RPMI7951 (cell line): ENCODE data around the gene KRT79. TPM values are rescaled to one million over a fixed set of nuclear protein-coding genes. Genes with fewer than 3 reads are reported as not detected.

Experiments used
- DNase-seq: peaks from one replicate; pipeline ENCODE4 v3.0.0-alpha.2; 2012; ENCODE audit warnings: low read depth
- total RNA-seq: library from RNA; depleted of rRNA; stranded (reverse); fragments of >200 nt; shearing (Covaris generic); gene quantifications from 2 replicates; pipeline ENCODE4 v1.2.3, GENCODE V29; 2014

KRT79 gene
- total RNA-seq, 1 experiment from 2014 or later = 4.8 TPM

DNA sequence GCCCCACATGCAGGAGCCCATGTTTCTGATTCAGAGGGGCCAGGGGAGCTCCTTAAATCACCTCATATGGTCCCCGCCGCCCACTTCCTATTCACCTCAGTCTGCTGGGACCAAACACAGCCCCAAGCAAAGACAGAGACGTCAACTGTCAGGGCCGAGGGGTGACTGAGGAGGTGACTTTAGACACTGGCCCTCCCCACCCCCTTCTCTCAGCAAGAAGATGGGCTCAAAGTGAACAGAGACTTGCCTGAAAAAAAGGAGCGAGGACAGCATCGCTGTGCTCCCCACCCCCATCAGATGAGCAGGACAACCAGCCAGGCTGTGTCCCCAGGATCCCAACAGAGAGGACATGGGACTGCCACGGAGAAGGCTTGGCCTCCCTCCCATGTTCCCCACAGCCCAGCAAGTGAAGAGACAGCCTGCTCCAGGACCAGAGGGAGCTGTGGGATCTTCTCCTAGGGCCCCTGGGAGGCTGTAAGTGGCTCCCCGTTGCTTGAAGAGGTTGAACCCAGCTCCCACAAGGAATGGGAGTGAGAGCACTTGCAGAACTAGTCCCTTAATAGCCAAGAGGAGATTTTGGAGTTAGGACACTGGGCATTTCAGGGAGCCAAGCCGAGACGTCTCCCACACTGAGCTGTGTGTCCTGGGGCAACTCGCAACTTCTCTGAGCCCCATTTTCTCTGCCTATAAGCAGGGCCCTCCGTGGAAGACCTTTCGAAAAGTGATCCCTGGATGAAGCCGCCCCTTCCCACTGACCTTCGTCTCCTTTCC lies 1.3 kb upstream of the KRT79 start:
- no peak for DNase-seq

DNA sequence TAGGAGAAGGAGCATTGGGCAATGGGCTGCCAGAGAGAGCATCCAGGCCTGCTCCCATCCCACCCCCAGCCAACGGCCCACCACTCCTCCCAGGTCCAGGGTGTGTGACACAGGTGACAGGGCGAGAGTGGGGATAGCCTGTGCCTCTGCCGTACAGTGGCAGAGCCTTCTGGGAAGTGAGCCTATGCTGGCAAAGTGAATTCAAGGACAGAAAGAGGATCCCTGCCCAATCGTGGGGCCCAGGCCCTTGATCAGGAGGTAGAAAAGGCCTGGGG lies 553 bp upstream of the KRT79 start:
- DNase-seq = no peak

DNA sequence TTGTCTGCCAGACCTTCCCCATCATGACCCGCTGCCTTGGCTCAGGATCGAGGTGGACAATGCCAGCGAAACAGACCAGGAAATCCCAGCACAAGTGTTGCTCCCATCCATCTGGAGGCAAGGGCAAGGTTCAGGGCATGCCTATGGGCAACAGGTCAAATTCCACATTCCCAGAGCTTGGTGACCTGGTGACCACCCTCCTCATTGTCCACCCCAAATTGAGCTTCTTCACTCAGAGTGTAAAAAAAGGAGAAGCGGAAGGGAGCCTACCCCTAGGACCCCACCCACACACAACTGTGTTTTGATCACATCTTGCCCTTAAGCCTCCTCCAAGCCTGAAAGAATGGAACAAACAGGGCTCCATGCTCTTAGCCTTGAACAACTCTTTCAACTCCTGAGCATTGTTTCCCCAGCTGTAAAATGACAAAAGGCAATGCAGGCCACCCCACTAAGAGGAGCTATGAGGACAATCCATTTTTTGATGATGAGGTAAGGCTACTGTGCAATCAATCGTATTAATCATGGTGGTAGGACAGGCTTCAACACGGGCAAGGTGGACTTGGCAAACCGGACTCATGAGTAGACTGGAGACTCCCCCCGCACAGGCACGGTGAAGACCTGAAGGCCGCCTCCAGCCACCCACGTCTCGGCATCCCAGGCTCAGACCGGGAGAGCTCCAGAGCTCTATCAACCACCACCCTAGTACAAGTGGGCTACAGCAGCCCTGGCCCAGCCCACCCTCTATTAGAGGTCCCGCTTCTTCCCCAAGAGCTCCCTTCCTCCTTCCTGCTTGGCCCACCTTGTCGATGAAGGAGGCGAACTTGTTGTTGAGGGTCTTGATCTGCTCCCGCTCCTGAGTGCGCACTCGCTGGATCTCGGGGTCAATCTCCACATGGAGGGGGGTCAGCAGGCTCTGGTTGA lies 866 bp downstream of the KRT79 start:
- DNase-seq = no peak

DNA sequence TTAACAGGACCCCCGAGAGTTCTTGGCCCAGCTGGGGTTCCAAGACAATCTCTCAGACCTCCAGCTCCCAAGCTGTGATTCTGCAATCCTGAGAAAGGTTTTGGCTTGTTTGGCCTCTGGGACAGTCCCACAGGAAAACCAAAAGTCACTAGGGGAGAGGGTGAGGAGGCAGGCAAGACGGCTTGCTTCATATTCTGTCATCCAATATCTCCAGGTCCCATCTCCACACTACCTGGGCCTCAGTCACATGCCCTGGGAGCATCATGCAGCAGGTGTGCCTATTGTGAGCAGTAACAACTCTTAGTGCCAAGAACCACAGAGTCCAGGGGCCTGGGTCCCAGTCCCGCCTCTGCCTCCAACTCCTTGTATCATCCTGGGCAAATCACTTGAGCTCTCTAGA lies 1.7 kb downstream of the KRT79 start:
- DNase-seq = no peak

DNA sequence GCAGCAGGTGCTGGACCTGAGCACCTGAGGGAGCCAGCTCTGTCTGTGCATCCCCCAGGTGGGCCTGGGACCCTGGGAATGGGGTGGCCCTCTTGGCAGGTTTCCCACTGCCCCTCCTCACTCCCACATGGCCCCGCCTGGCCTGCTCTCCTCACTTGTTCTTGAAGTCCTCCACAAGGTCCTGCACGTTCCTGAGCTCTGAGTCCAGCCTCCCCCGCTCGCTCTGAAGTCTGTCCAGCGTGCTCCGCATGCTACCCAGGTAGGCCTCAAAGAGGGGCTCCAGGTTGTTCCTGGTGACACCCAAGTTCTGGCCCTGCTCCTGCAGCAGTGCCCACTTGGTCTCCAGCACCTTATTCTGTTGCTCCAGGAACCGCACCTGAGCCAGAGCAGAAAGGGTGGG lies 2.9 kb downstream of the KRT79 start:
- DNase-seq = no peak

DNA sequence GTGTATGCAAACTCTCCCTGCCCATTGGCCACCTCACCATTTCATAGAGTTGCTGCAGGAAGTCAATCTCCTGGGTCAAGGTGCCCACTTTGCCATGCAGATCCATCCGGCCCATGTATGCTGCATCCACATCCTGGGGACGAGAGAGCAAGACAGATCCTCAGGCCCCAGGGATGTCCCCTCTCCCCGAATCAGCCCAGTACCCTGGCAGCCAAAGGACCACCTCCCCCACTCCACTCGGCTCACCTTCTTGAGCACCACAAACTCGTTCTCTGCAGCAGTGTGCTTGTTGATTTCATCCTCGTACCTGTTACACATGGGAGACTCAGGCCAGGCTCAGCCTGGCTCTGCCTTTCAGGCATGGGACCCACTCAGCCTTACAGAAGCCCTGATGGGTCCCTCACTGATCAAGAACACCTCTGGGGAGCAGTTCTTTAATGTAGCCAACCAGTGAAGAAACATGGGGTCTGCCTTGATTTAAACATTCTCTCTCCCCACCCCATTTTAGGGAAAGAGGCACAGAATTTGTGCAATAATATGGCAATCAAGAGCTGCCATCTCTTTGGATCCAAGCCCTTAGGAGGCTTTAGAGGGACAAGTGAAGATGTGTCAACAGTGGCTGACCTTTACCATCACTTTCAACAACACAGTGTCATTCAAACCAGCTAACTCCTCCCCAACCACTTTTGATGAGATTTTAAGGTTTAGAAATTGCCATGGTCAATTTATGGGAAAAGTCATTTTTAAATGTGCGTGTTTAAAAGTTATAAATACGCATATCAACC lies 3.9 kb downstream of the KRT79 start:
- no peak for DNase-seq

DNA sequence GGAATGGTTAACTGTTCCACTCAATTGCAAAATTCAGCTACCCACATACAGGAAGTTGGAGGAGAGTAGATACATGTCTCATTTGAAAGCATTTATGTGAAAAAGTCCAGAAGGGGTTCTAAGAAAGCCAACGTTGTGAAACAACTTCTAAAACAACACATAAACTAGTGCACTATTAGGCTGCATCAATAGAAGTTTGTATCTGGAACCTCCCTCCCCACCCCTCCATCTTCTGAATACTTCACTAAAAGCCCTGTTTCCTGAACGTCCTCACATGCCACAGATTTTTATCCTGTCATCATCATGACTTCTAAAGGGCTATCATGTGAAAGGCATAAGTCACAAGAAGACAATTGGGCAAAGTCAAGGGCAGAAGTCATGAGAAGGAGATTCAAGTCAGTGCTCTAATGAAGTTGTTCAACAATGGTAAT lies 5.5 kb downstream of the KRT79 start:
- DNase-seq = no peak

DNA sequence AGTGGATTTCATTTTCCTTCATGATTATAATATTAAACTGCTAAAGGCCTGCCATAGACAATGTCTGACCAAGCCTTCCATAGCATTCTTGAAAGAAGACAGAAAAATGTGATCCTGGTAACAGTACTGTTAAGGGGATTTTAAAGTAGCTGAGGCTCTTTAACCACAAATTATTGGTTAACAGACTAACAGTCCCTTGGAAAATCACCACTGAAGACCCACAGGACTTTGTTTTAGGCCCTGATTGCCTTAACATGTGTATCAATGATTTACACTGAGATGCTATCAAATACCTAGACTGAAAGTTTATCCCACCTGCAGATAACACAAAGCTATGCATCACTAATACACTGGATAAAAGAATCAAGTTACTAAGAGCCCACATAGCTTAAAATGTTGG lies 6.0 kb downstream of the KRT79 start:
- DNase-seq = no peak

DNA sequence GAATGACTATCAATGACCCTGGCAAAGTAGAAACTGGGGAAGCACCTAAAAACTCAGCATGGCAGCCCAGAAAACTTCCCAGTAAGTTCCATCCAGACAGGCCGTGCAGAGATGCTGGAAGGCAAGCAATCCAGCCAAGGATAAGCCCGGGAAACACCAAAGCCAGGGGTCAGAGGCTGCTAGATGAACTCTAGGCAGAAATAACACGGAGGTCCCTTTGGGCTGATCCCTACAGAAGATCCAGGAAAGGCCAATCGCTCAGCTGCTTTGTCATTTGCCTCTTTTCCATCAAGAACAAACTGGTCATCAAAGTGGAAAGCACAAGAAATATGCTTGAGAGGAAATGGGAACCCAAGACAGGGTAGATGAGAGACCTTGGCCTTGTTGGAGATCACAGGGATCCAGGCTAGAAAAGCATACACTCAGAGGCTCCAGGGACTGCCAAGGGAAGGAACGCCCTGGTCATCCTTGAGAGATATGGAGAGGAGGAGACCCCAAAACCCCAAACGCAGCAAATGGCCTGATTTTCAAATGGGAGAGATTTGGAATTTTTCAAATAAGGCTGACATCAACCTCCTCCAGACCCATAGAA lies 6.5 kb downstream of the KRT79 start:
- no peak for DNase-seq

DNA sequence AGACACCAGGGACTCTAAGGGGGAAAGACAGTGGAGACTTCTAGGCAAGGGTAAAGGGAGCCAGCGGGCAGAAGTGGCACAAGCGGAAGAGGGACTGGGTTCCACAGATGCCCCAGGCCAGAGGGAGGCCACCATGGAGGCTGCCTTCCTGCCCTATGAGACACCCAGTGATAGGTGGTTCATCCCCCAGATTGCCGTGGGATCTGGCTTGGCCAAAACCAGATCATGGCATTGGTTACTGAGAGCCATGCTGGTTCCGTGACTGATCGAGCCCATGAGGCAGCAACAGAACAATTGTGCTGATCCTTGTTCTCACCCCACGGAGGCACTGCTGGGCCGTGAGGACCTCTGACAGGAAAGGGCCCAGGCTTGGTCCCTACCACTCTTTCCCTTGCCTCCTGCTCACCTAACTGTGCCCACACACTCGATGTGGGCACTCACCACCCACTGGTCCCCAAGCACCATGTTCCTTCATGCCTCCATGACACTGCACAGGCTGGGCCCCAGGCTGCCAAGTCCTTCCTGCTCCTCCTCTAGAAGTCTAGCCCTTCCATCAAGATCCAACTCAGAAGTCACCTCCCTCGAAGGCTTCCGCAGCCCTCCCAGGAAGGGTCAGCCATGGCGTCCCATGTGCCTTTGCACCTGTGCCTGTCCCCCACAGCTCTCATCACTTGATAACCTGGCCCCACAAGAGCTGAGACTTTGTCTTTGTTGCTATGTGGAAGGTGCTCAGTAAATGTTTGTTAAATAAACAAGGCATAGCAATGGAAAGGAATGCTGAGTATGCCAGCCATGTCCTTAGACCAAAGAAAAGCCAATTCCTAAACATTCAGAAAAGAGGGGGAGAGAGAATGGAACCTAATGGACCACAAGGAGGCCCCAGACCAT lies 7.3 kb downstream of the KRT79 start:
- DNase-seq = no peak

DNA sequence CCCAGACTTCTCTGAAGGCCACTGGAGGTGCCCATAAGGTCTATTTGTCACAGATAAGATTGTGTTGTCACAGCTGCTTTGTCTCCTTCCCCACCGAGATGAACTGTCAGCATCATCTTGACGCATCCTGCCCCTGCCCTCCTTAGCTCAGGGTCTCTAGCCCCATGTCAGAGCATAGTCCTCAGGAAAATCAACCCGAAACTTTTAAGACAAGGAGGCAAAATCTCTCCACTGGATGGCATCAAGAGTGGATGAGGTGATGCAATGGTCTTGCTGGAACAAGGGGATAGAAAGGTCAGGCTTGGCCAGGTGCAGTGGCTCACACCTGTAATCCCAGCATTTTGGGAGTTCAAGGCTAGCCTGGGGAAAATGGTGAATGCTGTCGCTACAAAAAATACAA lies 8.2 kb downstream of the KRT79 start:
- DNase-seq = no peak

DNA sequence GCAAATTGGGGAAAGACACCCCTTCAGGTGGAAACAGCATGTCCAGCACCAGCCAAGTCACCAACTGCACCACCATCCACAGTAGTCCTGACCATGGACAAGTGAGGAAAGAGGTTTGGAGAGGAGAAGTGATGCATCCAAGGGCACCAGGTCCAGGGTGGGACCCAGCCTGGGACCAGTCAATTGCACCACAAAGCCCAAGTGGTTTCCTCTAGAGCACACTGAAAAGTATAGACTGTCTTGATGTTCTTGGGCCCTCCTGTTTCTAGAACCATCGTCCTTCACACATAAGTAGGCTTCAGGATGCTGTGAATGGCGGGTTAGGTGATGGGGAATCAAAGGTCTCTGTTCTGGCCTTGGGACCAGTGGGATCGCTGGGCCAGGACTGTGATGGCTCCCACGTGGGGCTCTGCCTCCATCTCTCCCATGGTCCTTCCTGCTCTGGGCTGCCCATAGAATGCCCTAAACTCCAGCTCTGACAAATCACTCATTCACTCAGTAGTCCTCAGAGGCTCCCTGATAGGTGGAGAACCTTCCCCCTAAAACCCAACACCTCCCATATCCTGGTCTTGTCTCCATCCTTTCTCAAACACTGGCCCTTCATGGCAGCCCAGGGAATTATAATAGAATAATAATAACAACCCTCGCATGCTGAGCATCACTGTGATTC lies 9.2 kb downstream of the KRT79 start:
- DNase-seq = no peak

DNA sequence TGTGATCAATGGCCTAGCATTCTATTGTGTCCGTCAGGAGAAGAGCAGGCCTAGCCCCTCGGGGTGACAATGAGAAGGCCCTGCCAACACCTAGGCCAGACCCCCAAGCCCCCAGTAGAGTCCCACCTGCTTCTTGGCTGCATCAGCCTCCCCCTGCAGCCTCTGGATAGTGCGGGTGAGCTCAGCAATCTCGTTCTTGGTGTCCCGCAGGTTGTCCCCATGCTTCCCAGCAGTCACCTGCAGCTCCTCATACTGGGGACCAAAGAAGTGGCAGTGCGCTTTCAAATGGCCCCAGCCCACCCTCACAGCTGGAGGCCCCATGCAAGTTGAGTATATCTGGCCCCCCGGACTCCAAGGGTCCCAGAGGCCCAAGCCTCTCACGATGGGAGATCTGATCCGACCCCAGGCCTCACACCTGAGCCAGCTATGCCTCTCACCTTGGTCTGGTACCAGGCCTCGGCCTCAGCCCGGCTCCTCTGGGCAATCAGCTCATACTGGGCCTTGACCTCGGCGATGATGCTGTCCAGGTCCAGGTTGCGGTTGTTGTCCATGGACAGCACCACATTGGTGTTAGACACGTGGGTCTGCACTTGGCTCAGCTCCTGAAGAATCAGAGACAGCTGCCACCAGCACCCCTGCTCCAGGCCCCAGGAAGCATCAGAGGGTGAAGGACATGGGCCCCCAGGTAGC lies 10.2 kb downstream of the KRT79 start:
- no peak for DNase-seq

DNA sequence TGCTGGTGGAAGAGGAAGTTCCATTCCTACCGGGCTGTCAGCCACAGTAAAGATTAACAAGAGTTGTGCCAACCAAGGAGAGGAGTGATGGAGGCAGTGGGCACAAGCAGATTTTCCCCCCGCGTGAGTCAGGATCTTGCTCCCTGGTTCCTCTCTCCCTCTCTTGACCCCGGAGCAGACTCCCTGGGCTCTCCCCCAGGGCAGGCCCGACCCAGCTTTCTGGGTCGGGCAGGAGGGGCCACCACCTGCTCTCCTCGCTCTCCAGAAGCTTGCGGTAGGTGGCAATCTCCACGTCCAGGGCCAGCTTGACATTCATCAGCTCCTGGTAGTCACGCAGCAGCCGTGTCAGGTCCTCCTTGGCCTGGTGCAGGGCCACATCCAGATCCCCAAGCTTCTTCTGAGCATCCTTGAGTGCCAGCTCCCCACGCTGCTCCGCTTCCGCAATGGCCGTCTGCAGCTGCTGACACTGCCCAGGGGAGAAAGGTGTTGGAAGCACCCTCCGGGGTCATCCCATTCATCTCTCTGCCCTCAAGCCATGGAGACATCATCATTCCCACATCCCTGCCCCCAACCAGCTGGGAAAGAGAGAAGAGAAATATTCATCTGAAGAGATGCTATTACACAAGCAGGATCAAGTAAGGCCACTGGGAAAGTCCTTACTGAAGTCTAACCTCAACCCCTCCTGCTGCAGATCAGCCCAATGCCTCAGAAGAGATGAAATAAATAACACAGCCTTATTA lies 11.2 kb downstream of the KRT79 start:
- no peak for DNase-seq

DNA sequence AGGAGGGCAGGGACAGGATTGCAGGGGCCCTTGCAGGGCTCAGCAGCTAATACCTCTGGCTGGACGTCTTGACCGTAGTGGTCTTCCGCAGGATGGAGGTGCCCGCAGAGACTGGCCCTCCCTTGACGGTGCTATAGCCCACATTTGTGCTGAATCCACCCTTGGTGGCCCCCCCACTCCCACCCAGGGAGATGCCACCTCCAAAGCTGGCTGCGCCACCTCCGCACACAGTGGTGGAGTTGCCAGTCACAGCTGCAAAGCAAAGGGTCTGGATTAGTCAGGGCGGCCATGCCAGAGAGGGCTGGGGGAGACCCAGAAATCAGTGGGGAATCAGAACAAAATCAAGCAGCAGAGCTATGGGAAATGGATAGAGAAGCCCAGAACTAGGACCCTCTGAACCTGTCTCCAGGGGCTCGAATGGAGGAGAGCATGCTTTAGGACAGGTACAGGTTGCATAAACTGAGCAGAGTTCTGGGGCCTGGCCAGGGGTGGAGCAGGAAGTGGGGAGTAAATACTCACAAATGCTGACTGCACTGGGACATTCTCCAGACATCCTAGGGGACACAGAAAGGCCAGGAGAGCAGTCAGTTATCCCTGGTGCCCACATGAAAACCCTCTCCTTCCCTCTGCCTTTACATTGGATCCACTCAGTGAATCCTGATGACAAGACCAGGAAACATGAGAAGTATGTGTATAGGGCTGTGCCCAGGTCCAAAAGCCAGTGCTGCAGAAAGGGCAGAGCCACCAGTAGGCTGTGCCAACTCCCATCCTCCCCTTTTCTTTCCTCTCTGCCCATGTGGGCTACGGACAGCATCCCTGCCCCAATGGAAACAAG lies 12.1 kb downstream of the KRT79 start:
- no peak for DNase-seq

DNA sequence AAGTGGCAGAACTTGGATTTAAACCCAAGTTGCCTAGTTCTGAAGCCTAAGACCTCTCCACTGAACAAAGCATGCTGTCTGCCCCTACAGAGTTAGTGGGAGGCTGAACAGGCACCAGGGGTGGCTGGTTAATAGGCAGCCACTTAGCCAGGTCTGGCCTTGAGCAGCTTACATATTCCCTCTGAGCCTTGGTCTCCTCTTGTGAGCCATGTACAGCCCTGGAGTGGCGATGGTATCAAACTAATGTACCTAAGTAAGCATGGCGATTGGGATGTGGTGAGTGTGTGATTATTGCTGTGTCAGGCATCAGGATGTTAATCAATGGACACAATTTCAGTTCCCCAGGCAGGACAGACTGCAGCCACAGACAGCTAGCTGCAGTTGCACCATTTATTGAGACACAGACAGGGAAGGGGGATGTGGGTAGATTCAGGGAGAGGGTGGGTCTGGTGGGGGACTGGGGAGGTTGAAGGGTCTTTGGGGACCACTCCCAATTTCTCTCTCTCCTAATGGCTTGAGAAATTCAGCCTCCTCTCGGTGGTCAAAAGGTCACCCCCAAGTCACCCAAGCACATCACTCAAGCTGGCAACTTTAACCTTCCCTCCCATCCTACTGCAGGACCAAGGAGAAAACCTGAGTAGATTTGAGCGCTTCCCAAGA lies 12.9 kb downstream of the KRT79 start:
- DNase-seq = no peak

DNA sequence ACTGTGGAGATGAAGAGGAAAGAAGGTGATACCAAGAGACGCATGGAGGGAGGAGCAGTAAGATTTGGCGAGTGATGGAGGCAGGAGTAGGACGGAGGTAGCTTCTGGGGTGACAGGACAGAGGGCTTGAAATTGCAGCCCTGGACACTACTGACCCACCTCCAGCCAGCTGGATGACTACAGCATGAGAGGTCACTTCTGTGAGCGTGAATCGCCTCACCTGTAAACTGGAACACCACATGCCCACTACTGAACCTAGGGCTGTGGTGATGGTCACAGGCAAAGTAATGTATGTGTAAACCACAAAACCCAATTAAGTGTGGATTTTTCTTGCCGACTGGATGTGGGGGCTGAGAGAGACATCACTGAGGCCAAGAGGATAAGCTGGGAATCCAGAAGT lies 13.6 kb downstream of the KRT79 start:
- no peak for DNase-seq
